GM21529 (cell line): Measurements from ENCODE around the gene DROSHA.
"Not testable (repeated sequence)": the region's sequence is repeated elsewhere in the genome, so short reads cannot be mapped to it uniquely, and the experiment has no call there.

ENCODE experiments used
- ATAC-seq: cut with Tn5 transposase; IDR thresholded peaks from one replicate; pipeline ENCODE4 v1.9.1; 2021; ENCODE audit not compliant: unreplicated experiment

DROSHA gene

GRCh38 chr5:31531888-31532547 is at the start of gene DROSHA, which contains the start of gene C5orf22:
DROSHA (minus strand) TSS chr5:31532093; CDS start chr5:31529059, 3,034 bp downstream.
C5orf22 (plus strand) TSS chr5:31532301; CDS start chr5:31532393, 92 bp downstream.
- ATAC-seq = peak; percentile 89

- no peak for ATAC-seq
Observed at GRCh38 chr5:31579558-31579957, 47.7 kb upstream of the DROSHA start.

GRCh38 chr5:31577438-31577837 is 45.5 kb upstream of the DROSHA start:
- no peak for ATAC-seq

- ATAC-seq = no peak
Observed at GRCh38 chr5:31574772-31575171, 42.9 kb upstream of the DROSHA start.

- peak; percentile 97 for ATAC-seq
Observed at GRCh38 chr5:31573494-31574142, 41.7 kb upstream of the DROSHA start.

- ATAC-seq = no peak
Observed at GRCh38 chr5:31569068-31569467, 37.2 kb upstream of the DROSHA start.

- no peak for ATAC-seq
Observed at GRCh38 chr5:31568302-31568835, 36.5 kb upstream of the DROSHA start.

- not testable (repeated sequence) for ATAC-seq
Observed at GRCh38 chr5:31566362-31566761, 34.5 kb upstream of the DROSHA start.

GRCh38 chr5:31563216-31563615 is 31.3 kb upstream of the DROSHA start:
- no peak for ATAC-seq

GRCh38 chr5:31561946-31562345 is 30.1 kb upstream of the DROSHA start:
- no peak for ATAC-seq

GRCh38 chr5:31559942-31560341 is 28.0 kb upstream of the DROSHA start:
- ATAC-seq = no peak

- no peak for ATAC-seq
Observed at GRCh38 chr5:31556461-31556860, 24.6 kb upstream of the DROSHA start.

GRCh38 chr5:31554552-31554951 is 22.7 kb upstream of the DROSHA start:
- no peak for ATAC-seq

GRCh38 chr5:31553863-31554262 is 22.0 kb upstream of the DROSHA start:
- ATAC-seq = no peak

GRCh38 chr5:31551878-31552277 is 20.0 kb upstream of the DROSHA start:
- ATAC-seq = no peak

- ATAC-seq = not testable (repeated sequence)
Observed at GRCh38 chr5:31549114-31549513, 17.2 kb upstream of the DROSHA start.

- no peak for ATAC-seq
Observed at GRCh38 chr5:31537851-31538250, 6.0 kb upstream of the DROSHA start.

GRCh38 chr5:31537349-31537748 is 5.5 kb upstream of the DROSHA start:
- ATAC-seq = no peak

GRCh38 chr5:31536873-31537272 is 5.0 kb upstream of the DROSHA start:
- no peak for ATAC-seq

GRCh38 chr5:31534527-31535046 is 2.7 kb upstream of the DROSHA start:
- ATAC-seq = no peak

GRCh38 chr5:31531543-31531887 is 378 bp downstream of the DROSHA start:
- ATAC-seq = peak; percentile 39
